MV-4-11 (cell line): ENCODE measurements around the gene B3GNT3.

ENCODE experiments used
- DNase-seq: peaks from one replicate; lab custom pipeline; 2025; lab: John Stamatoyannopoulos, UW

B3GNT3 gene

GRCh38 chr19:17794731-17795494, at the start of gene B3GNT3:
Gene B3GNT3 (plus strand): TSS chr19:17795138. CDS start chr19:17807808, 12,670 bp downstream.
- no peak for DNase-seq

- DNase-seq, result peak; percentile 98
Observed at GRCh38 chr19:17747205-17748098, 47.5 kb upstream of the B3GNT3 start.

- DNase-seq, result no peak
Observed at GRCh38 chr19:17748884-17749638, 45.9 kb upstream of the B3GNT3 start.

GRCh38 chr19:17749912-17750317, 45.0 kb upstream of the B3GNT3 start:
- no peak for DNase-seq

- DNase-seq, result peak; percentile 84
Observed at GRCh38 chr19:17751103-17751911, 43.6 kb upstream of the B3GNT3 start, which contains the start of gene FCHO1. Gene FCHO1 (plus strand): TSS chr19:17751477. CDS start chr19:17755165, 3,688 bp downstream.

- peak; percentile 77 for DNase-seq
Observed at GRCh38 chr19:17751912-17752273, 43.0 kb upstream of the B3GNT3 start.

GRCh38 chr19:17752865-17753639, 41.9 kb upstream of the B3GNT3 start:
- no peak for DNase-seq

- DNase-seq, result no peak
Observed at GRCh38 chr19:17753976-17754375, 41.0 kb upstream of the B3GNT3 start.

- peak; percentile 92 for DNase-seq
Observed at GRCh38 chr19:17754634-17755442, 40.1 kb upstream of the B3GNT3 start.

GRCh38 chr19:17755443-17755890, 39.5 kb upstream of the B3GNT3 start:
- DNase-seq, result no peak

- no peak for DNase-seq
Observed at GRCh38 chr19:17755977-17756670, 38.8 kb upstream of the B3GNT3 start.

GRCh38 chr19:17757125-17757524, 37.8 kb upstream of the B3GNT3 start:
- no peak for DNase-seq

GRCh38 chr19:17758515-17758914, 36.4 kb upstream of the B3GNT3 start:
- no peak for DNase-seq

- DNase-seq, result no peak
Observed at GRCh38 chr19:17761148-17761547, 33.8 kb upstream of the B3GNT3 start.

- peak; percentile 80 for DNase-seq
Observed at GRCh38 chr19:17762505-17763229, 32.3 kb upstream of the B3GNT3 start.

GRCh38 chr19:17764348-17764747, 30.6 kb upstream of the B3GNT3 start:
- DNase-seq, result no peak

GRCh38 chr19:17765069-17765618, 29.8 kb upstream of the B3GNT3 start:
- peak; percentile 96 for DNase-seq

- peak; percentile 33 for DNase-seq
Observed at GRCh38 chr19:17766543-17767131, 28.3 kb upstream of the B3GNT3 start.
